ENCODE measurements around the gene NEDD8. TPM values are rescaled to one million over a fixed set of nuclear protein-coding genes. Genes with fewer than 3 reads are reported as not detected.

NEDD8 gene
- total and polyA plus RNA-seq, 10 donors, result 98.6 to 237 (median 127) TPM

DNA sequence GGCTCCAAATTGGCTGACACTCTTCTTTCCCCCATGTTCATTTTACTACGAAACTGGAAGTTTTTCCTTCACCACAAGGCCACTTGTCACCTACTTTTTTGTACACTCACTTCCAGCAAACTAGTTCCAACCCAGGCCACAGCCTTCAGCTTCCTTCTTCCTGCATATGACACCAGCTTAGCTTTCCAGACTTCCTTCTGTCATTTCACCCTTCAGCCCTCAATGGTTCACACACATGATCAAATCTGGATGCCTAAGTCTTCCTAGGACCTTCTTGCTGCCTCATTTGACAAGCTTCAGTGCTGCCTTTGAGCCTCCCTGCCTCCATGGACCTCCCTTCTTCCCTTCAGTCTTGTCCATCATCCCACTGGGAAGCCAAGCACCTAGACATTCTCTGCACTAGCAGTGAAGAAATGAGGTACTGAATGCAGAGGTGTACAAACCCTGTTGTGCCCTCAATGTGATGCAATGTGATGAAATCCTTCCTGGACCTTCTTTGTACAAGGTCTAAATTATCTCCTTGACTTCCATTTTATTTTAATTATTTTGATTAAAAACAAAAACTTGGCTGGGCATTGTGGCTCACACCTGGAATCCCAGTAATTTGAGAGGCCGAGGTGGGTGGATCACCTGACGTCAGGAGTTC, 64.6 kb downstream of the NEDD8 start:
- Histone ChIP-seq H3K27ac (peak overlapping the region in 7 of 8 donors; percentile 17 to 99 (median 63)), H3K27me3 (replicated peaks in 1 of 7) (no peaks in the 10 kb centered on the region), H3K9me3 (no peaks in the 10 kb centered on the region), H3K36me3 (peaks cover 30 to 86% (median 71%) of the 10 kb centered on the region in 6 donors), H3K4me1 (peaks cover 24 to 85% (median 67%) of the 10 kb centered on the region in 6 donors), H3K4me3 (peak overlapping the region in 1 of 8 donors; percentile 11)
- TF ChIP-seq POLR2A (IDR thresholded peaks at IDR 0.05) (no peak), POLR2AphosphoS5 (IDR thresholded peaks at IDR 0.05) (peak in 1 of 3 donors; percentile 64)
- DNase-seq, result peak; percentile 27
- 66 to 82% (median 70%) methylated on average over 3 of the region's 3 CpGs for WGBS, 5 donors
- intact Hi-C loops (cut with DNase I; ENCODE audit: low total_unique reads), result no loop called here

Small RNAs within 50 kb of the gene (small RNA-seq; reads per million reads assigned to genes)
- gene AL136295.4, result 0 reads per million in 4 donors
- gene CHMP4A, result 0 reads per million in 4 donors
- gene IPO4, result 0 reads per million in 4 donors
- gene MDP1, result 0 reads per million in 4 donors

Other genes with a start within 250 kb of the NEDD8 start
Only the 30 nearest of the 34 such genes appear.
- gene CARMIL3, start 180.4 kb downstream of the NEDD8 start, total RNA-seq, result 1 to 10 TPM in 6 of 7 donors, under 1 TPM in 1; 0.44 to 3.2 (median 1.5) TPM
- gene CARMIL3, start 180.4 kb downstream of the NEDD8 start, polyA plus RNA-seq, result 1 to 10 TPM in 2 of 3 donors, under 1 TPM in 1; 0.39 to 1.8 (median 1.0) TPM
- gene CPNE6, start 160.8 kb downstream of the NEDD8 start, total RNA-seq, result under 1 TPM in 1 of 7 donors, not detected in 6; 0.13 TPM
- gene CPNE6, start 160.8 kb downstream of the NEDD8 start, polyA plus RNA-seq, result under 1 TPM in 1 of 3 donors, not detected in 2; 0.03 TPM
- 10 to 100 TPM; 31.4 to 52.3 (median 34.9) TPM for gene PCK2, start 138.1 kb downstream of the NEDD8 start, total RNA-seq
- 10 to 100 TPM; 25.3 to 35.7 (median 27.9) TPM for gene PCK2, start 138.1 kb downstream of the NEDD8 start, polyA plus RNA-seq
- gene DCAF11, start 117.6 kb downstream of the NEDD8 start, total RNA-seq, result 100 to 1,000 TPM in 2 of 7 donors, 10 to 100 TPM in 5; 73.8 to 110 (median 80.9) TPM
- gene DCAF11, start 117.6 kb downstream of the NEDD8 start, polyA plus RNA-seq, result 10 to 100 TPM; 28.7 to 42.5 (median 32.4) TPM
- gene NRL, start 117.4 kb downstream of the NEDD8 start, total RNA-seq, result 1 to 10 TPM; 2.0 to 7.8 (median 4.2) TPM
- gene NRL, start 117.4 kb downstream of the NEDD8 start, polyA plus RNA-seq, result 1 to 10 TPM; 2.7 to 4.7 (median 3.7) TPM
- 10 to 100 TPM in 2 of 7 donors, 1 to 10 TPM in 5; 3.7 to 12.9 (median 9.0) TPM for gene FITM1, start 101.7 kb downstream of the NEDD8 start, total RNA-seq
- gene FITM1, start 101.7 kb downstream of the NEDD8 start, polyA plus RNA-seq, result 1 to 10 TPM; 4.6 to 9.6 (median 8.3) TPM
- 100 to 1,000 TPM; 157 to 303 (median 247) TPM for gene PSME1, start 96.2 kb downstream of the NEDD8 start, total RNA-seq
- gene PSME1, start 96.2 kb downstream of the NEDD8 start, polyA plus RNA-seq, result 100 to 1,000 TPM; 349 to 441 (median 364) TPM
- 10 to 100 TPM; 17.7 to 27.3 (median 19.9) TPM for gene EMC9, start 90.8 kb downstream of the NEDD8 start, total RNA-seq
- 10 to 100 TPM; 25.4 to 50.6 (median 48.5) TPM for gene EMC9, start 90.8 kb downstream of the NEDD8 start, polyA plus RNA-seq
- 100 to 1,000 TPM in 5 of 7 donors, 10 to 100 TPM in 2; 80.0 to 295 (median 189) TPM for gene PSME2, start 85.8 kb downstream of the NEDD8 start, total RNA-seq
- 100 to 1,000 TPM; 337 to 509 (median 433) TPM for gene PSME2, start 85.8 kb downstream of the NEDD8 start, polyA plus RNA-seq
- 100 to 1,000 TPM in 3 of 7 donors, 10 to 100 TPM in 4; 61.9 to 113 (median 96.9) TPM for gene RNF31, start 84.9 kb downstream of the NEDD8 start, total RNA-seq
- 100 to 1,000 TPM in 2 of 3 donors, 10 to 100 TPM in 1; 56.5 to 148 (median 122) TPM for gene RNF31, start 84.9 kb downstream of the NEDD8 start, polyA plus RNA-seq
- gene IRF9, start 71.1 kb downstream of the NEDD8 start, total RNA-seq, result 100 to 1,000 TPM; 122 to 265 (median 218) TPM
- 100 to 1,000 TPM in 2 of 3 donors, 10 to 100 TPM in 1; 85.8 to 166 (median 118) TPM for gene IRF9, start 71.1 kb downstream of the NEDD8 start, polyA plus RNA-seq
- 10 to 100 TPM; 23.5 to 51.6 (median 38.0) TPM for gene REC8, start 60.3 kb downstream of the NEDD8 start, total RNA-seq
- 10 to 100 TPM; 23.6 to 48.0 (median 43.1) TPM for gene REC8, start 60.3 kb downstream of the NEDD8 start, polyA plus RNA-seq
- gene IPO4, start 43.6 kb downstream of the NEDD8 start, total RNA-seq, result 10 to 100 TPM; 20.0 to 49.7 (median 29.9) TPM
- 10 to 100 TPM; 10.0 to 14.7 (median 10.4) TPM for gene IPO4, start 43.6 kb downstream of the NEDD8 start, polyA plus RNA-seq
- gene TM9SF1, start 36.9 kb downstream of the NEDD8 start, total RNA-seq, result 10 to 100 TPM; 30.4 to 53.6 (median 37.3) TPM
- 10 to 100 TPM in 1 of 3 donors, 1 to 10 TPM in 2; 4.7 to 12.7 (median 7.9) TPM for gene TM9SF1, start 36.9 kb downstream of the NEDD8 start, polyA plus RNA-seq
- 1 to 10 TPM in 1 of 7 donors, under 1 TPM in 4, not detected in 2; 0.44 to 1.4 (median 0.61) TPM for gene TSSK4, start 26.7 kb downstream of the NEDD8 start, total RNA-seq
- not detected for gene TSSK4, start 26.7 kb downstream of the NEDD8 start, polyA plus RNA-seq
- gene CHMP4A, start 18.9 kb downstream of the NEDD8 start, total RNA-seq, result 10 to 100 TPM; 53.3 to 71.7 (median 61.9) TPM
- gene CHMP4A, start 18.9 kb downstream of the NEDD8 start, polyA plus RNA-seq, result 100 to 1,000 TPM; 106 to 149 (median 132) TPM
- gene MDP1, start 16.3 kb downstream of the NEDD8 start, total RNA-seq, result 10 to 100 TPM; 11.0 to 25.5 (median 17.6) TPM
- 10 to 100 TPM; 30.2 to 39.6 (median 33.6) TPM for gene MDP1, start 16.3 kb downstream of the NEDD8 start, polyA plus RNA-seq
- gene GMPR2, start 562 bp upstream of the NEDD8 start, total RNA-seq, result 10 to 100 TPM; 57.0 to 85.6 (median 82.6) TPM
- 10 to 100 TPM; 42.2 to 57.9 (median 50.3) TPM for gene GMPR2, start 562 bp upstream of the NEDD8 start, polyA plus RNA-seq
- 100 to 1,000 TPM in 3 of 7 donors, 10 to 100 TPM in 4; 61.8 to 121 (median 99.5) TPM for gene TINF2, start 10.3 kb upstream of the NEDD8 start, total RNA-seq
- gene TINF2, start 10.3 kb upstream of the NEDD8 start, polyA plus RNA-seq, result 10 to 100 TPM; 55.7 to 60.8 (median 57.4) TPM
- 1 to 10 TPM; 1.4 to 4.8 (median 2.8) TPM for gene TGM1, start 30.8 kb upstream of the NEDD8 start, total RNA-seq
- gene TGM1, start 30.8 kb upstream of the NEDD8 start, polyA plus RNA-seq, result 1 to 10 TPM; 1.7 to 3.5 (median 2.3) TPM
- gene RABGGTA, start 39.2 kb upstream of the NEDD8 start, total RNA-seq, result 10 to 100 TPM; 41.7 to 63.0 (median 48.6) TPM
- 10 to 100 TPM; 22.5 to 46.7 (median 41.4) TPM for gene RABGGTA, start 39.2 kb upstream of the NEDD8 start, polyA plus RNA-seq
- 10 to 100 TPM; 29.9 to 56.1 (median 34.0) TPM for gene DHRS1, start 67.4 kb upstream of the NEDD8 start, total RNA-seq
- 10 to 100 TPM; 22.0 to 38.2 (median 30.3) TPM for gene DHRS1, start 67.4 kb upstream of the NEDD8 start, polyA plus RNA-seq
- gene NOP9, start 67.5 kb upstream of the NEDD8 start, total RNA-seq, result 10 to 100 TPM; 16.8 to 26.9 (median 22.9) TPM
- gene NOP9, start 67.5 kb upstream of the NEDD8 start, polyA plus RNA-seq, result 10 to 100 TPM in 1 of 3 donors, 1 to 10 TPM in 2; 4.5 to 12.1 (median 5.2) TPM
- gene CIDEB, start 75.6 kb upstream of the NEDD8 start, total RNA-seq, result 100 to 1,000 TPM in 2 of 7 donors, 10 to 100 TPM in 5; 54.0 to 145 (median 88.8) TPM
- gene CIDEB, start 75.6 kb upstream of the NEDD8 start, polyA plus RNA-seq, result 10 to 100 TPM; 31.0 to 33.6 (median 31.4) TPM
- gene LTB4R2, start 77.8 kb upstream of the NEDD8 start, total RNA-seq, result 10 to 100 TPM in 6 of 7 donors, 1 to 10 TPM in 1; 9.2 to 32.3 (median 18.1) TPM
- gene LTB4R2, start 77.8 kb upstream of the NEDD8 start, polyA plus RNA-seq, result 1 to 10 TPM in 2 of 3 donors, under 1 TPM in 1; 0.83 to 4.0 (median 1.3) TPM
- gene LTB4R, start 79.1 kb upstream of the NEDD8 start, total RNA-seq, result 10 to 100 TPM; 20.9 to 50.4 (median 35.8) TPM
- 10 to 100 TPM; 13.9 to 28.6 (median 28.6) TPM for gene LTB4R, start 79.1 kb upstream of the NEDD8 start, polyA plus RNA-seq
- gene ADCY4, start 102.7 kb upstream of the NEDD8 start, total RNA-seq, result 100 to 1,000 TPM in 1 of 7 donors, 10 to 100 TPM in 6; 34.4 to 114 (median 68.7) TPM
- 10 to 100 TPM; 13.0 to 53.5 (median 34.0) TPM for gene ADCY4, start 102.7 kb upstream of the NEDD8 start, polyA plus RNA-seq
- gene RIPK3, start 107.6 kb upstream of the NEDD8 start, total RNA-seq, result 10 to 100 TPM; 24.8 to 42.4 (median 32.6) TPM
- 10 to 100 TPM; 14.0 to 18.4 (median 14.7) TPM for gene RIPK3, start 107.6 kb upstream of the NEDD8 start, polyA plus RNA-seq
- gene NFATC4, start 135.8 kb upstream of the NEDD8 start, total RNA-seq, result 10 to 100 TPM; 10.7 to 29.2 (median 20.2) TPM
- 100 to 1,000 TPM in 1 of 3 donors, 10 to 100 TPM in 2; 51.1 to 145 (median 99.9) TPM for gene NFATC4, start 135.8 kb upstream of the NEDD8 start, polyA plus RNA-seq
- 10 to 100 TPM in 5 of 7 donors, 1 to 10 TPM in 2; 4.7 to 18.0 (median 12.0) TPM for gene NYNRIN, start 166.6 kb upstream of the NEDD8 start, total RNA-seq
- gene NYNRIN, start 166.6 kb upstream of the NEDD8 start, polyA plus RNA-seq, result 1 to 10 TPM in 2 of 3 donors, under 1 TPM in 1; 0.87 to 2.7 (median 2.2) TPM

Data from spleen (tissue), 11 donors.